Epithelial cell of proximal tubule (primary cell): Measurements from ENCODE around the gene NPR3. TPM values are rescaled to one million over a fixed set of nuclear protein-coding genes. Genes with fewer than 3 reads are reported as not detected.
A peak's percentile ranks its signal among the peaks of the same experiment; 100 is the strongest.

Source experiments
- DNase-seq: peaks from one replicate; pipeline ENCODE4 v3.0.0-alpha.2; 2011; ENCODE audit warnings: low read depth
- H3K4me3 ChIP-seq: 2 replicates; pipeline ENCODE4 v1.5.1; 2011; ENCODE audit warnings: low read depth, mild to moderate bottlenecking, low read length
- CTCF ChIP-seq: conservative IDR thresholded peaks from 2 replicates; pipeline ENCODE4 v1.5.1; 2012; ENCODE audit warnings: low read depth, mild to moderate bottlenecking, low read length
- total RNA-seq: library from RNA; depleted of rRNA; stranded (reverse); fragments of >200 nt; gene quantifications from 2 replicates; pipeline ENCODE4 v1.2.3, GENCODE V29; 2015

The NPR3 gene
- total RNA-seq, 1 donor from 2014 or later = 0.29 TPM

GRCh38 chr5:32679218-32679617 lies 31.9 kb upstream of the NPR3 start:
- H3K4me3 ChIP-seq = no peak overlapping the region
- no peak for TF ChIP-seq CTCF
- DNase-seq = no peak

GRCh38 chr5:32680183-32680582 lies 30.9 kb upstream of the NPR3 start:
- no peak overlapping the region for H3K4me3 ChIP-seq
- TF ChIP-seq CTCF = no peak
- DNase-seq = no peak

GRCh38 chr5:32683125-32683524 lies 28.0 kb upstream of the NPR3 start:
- DNase-seq = no peak
- no peak for TF ChIP-seq CTCF
- no peak overlapping the region for H3K4me3 ChIP-seq

- DNase-seq = no peak
- TF ChIP-seq CTCF = no peak
- no peak overlapping the region for H3K4me3 ChIP-seq
These were observed 26.9 kb upstream of the NPR3 start for GRCh38 chr5:32684260-32684659.

- TF ChIP-seq CTCF = no peak
- no peak for DNase-seq
- H3K4me3 ChIP-seq = no peak overlapping the region
These were observed 24.2 kb upstream of the NPR3 start for GRCh38 chr5:32686799-32687498.

- H3K4me3 ChIP-seq = no peak overlapping the region
- no peak for TF ChIP-seq CTCF
- DNase-seq = peak; percentile 62
These were observed 23.7 kb upstream of the NPR3 start for GRCh38 chr5:32687499-32687831.

- DNase-seq = no peak
- peak; percentile 47 for TF ChIP-seq CTCF
- no peak overlapping the region for H3K4me3 ChIP-seq
These were observed 21.0 kb upstream of the NPR3 start for GRCh38 chr5:32690153-32690552.
